WI38 (cell line): ENCODE results near the gene EIF2A.
"Not testable (repeated sequence)": the region's sequence is repeated elsewhere in the genome, so short reads cannot be mapped to it uniquely, and the experiment has no call there.

Experiments
- H3K4me3 ChIP-seq: 2 replicates; pipeline ENCODE4 v1.5.1; 2011; ENCODE audit warnings: low read depth, mild to moderate bottlenecking, control low read depth, low read length
- TF ChIP-seq, protein P1 (sequence below): IDR thresholded peaks from 2 replicates; pipeline ENCODE4 v1.5.1; 2012; ENCODE audit warnings: low read depth, mild to moderate bottlenecking, control low read depth, low read length

EIF2A gene

DNA sequence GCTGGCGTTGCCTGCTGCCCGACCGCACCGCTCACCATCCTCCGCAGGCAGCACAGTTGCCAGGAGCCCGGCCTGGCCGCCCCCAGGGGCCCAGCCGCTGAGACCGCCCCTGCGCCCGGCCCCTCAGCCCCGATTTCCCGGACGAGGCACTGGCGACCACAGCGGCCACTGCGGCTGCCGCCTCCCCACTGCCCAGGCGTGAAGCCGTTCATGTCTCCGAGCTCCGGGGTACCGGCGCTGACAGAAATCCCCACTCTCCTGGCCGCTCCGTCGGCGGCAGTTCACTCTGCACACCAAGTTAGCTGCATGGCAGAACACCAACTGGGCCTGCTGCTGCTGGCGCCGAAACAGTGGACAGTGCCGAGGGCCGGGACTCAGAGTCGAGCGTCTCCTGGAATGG lies 65.1 kb downstream of the EIF2A start:
- no peak overlapping the region for H3K4me3 ChIP-seq
- TF ChIP-seq, protein P1, sequence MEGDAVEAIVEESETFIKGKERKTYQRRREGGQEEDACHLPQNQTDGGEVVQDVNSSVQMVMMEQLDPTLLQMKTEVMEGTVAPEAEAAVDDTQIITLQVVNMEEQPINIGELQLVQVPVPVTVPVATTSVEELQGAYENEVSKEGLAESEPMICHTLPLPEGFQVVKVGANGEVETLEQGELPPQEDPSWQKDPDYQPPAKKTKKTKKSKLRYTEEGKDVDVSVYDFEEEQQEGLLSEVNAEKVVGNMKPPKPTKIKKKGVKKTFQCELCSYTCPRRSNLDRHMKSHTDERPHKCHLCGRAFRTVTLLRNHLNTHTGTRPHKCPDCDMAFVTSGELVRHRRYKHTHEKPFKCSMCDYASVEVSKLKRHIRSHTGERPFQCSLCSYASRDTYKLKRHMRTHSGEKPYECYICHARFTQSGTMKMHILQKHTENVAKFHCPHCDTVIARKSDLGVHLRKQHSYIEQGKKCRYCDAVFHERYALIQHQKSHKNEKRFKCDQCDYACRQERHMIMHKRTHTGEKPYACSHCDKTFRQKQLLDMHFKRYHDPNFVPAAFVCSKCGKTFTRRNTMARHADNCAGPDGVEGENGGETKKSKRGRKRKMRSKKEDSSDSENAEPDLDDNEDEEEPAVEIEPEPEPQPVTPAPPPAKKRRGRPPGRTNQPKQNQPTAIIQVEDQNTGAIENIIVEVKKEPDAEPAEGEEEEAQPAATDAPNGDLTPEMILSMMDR: no peak

GRCh38 chr3:150612494-150612893 lies 65.9 kb downstream of the EIF2A start:
- no peak overlapping the region for H3K4me3 ChIP-seq
- TF ChIP-seq, protein P1: no peak

GRCh38 chr3:150613034-150613433 lies 66.4 kb downstream of the EIF2A start:
- no peak overlapping the region for H3K4me3 ChIP-seq
- TF ChIP-seq, protein P1: no peak

DNA sequence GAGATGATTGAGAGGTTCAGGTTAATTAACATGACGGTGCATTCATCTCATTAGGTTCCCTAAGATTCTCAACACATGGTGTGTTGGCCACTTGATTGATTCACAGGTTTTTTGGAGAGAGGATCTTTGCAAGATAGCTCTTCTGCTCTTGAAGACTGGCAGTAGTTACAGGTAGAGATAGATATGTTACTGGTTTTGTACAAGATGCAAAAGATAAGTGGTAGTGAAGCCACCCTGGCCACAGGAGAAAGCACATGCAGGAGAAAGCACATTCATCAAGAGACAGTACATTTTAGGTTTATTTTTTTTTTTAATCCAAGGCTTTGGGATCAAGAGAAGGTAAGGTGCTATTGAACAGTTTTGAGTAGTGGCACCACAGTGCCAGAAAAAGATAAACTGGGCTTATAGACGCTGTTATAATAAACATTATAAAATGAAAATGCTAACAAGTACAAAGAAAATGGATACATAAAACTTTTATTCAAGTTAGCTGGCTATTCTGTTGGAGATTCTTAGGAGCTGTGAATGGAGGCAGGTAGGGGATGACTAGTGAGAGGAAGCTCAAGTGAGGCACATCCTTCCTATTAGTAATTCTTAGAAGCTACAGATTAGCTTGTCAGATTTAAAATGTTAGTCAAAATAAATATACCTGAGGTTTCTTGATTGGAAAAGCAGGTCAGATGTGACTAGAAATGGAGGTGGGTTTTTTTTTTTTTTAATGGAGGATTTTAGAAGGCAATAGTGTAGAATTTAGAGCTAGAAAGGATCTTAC lies 67.3 kb downstream of the EIF2A start:
- H3K4me3 ChIP-seq: no peak overlapping the region
- TF ChIP-seq, protein P1: no peak

DNA sequence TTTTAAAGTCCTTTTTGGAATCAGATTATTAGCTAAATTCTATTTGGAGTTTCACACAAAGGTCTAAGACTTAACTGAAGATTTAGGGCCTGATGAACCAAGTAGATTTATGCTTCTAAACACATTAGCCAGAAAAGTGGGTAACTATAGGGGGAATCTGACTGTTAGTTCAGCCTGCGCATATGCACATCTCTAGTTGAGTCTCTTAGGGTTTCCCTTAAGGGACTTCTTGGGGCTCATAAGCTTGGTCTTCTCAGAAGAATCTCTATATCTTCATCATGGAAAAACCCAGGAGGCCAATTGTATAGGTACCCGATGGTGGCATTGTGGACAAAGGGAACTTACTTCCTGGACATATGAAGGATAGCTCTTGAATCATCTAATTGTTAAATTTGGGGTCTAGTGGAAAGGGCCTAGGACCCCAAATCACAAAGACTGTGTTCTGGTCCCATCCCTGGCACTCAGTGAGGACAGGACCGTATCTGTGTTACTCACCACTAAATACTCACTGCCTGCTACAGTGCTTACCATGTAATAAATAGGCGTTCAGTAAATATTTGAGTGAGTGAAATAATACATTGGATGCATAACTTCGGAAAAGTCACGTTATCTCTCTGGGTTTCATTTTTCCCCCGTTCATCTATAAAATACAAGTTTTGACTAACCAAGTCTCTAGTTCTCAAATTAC lies 73.6 kb downstream of the EIF2A start:
- H3K4me3 ChIP-seq: no peak overlapping the region
- TF ChIP-seq, protein P1: no peak

DNA sequence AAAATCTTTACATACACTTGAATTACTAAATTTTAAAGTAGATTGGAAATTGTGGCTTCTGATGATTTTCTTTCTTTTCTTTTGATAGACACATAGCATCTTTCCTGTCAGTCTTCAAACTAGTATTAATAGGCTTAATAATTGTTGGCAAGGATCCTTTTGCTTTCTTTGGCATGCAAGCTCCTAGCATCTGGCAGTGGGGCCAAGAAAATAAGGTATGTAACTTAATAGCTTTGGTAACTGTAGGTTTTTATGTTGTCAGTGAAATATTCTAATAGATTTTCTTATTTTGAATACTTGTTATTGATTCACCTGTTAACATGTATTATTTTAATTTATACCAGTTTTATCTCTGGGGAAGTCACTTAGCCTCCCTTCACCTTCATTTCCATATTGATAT lies 76.4 kb downstream of the EIF2A start:
- not testable (repeated sequence) for H3K4me3 ChIP-seq

- TF ChIP-seq, protein P1: no peak
- H3K4me3 ChIP-seq: no peak overlapping the region
Observed at GRCh38 chr3:150623945-150624344, 77.4 kb downstream of the EIF2A start.
